HepG2 (cell line): ENCODE results near the gene KRTAP1-1. TPM values are rescaled to one million over a fixed set of nuclear protein-coding genes. Genes with fewer than 3 reads are reported as not detected.

Experiments
- ATAD3A ChIP-seq: sonication (generic); formaldehyde crosslinking; IDR thresholded peaks from 2 replicates; pipeline ENCODE4 v1.4.0; 2020; ENCODE audit warnings: missing genetic modification reagents
- CEBPG ChIP-seq: IDR thresholded peaks from 2 replicates; pipeline ENCODE4 v1.6.1; 2016
- CREB1 ChIP-seq, 2 experiments: fragments of 450-650 bp in 1 of 2; IDR thresholded peaks; 2 replicates each; pipeline ENCODE4 v1.6.1; 2016 to 2017; ENCODE audit warnings: control low read depth in 1 of 2, mild to moderate bottlenecking in 1 of 2, missing compliant biosample characterization in 1 of 2, missing genetic modification characterization in 1 of 2
- EP300 ChIP-seq, 3 experiments: sonication (generic) in 1 of 3; formaldehyde crosslinking in 1 of 3; IDR thresholded peaks; 2 replicates each; pipeline versions ENCODE4 v1.5.1 to v1.6.1; 2011 to 2020; ENCODE audit warnings: low read depth in 2 of 3, low read length in 2 of 3, borderline replicate concordance in 1 of 3, improper control_type of control experiment in 1 of 3, mild to moderate bottlenecking in 1 of 3, missing genetic modification reagents in 1 of 3, moderate library complexity in 1 of 3
- FOSL2 ChIP-seq: sonication (generic); formaldehyde crosslinking; IDR thresholded peaks from 2 replicates; pipeline ENCODE4 v1.4.0; 2020; ENCODE audit warnings: missing genetic modification reagents
- FOXO4 ChIP-seq: sonication (generic); formaldehyde crosslinking; conservative IDR thresholded peaks from 2 replicates; pipeline ENCODE4 v1.8.1; 2023; ENCODE audit warnings: missing genetic modification reagents
- FOXP4 ChIP-seq: sonication (generic); formaldehyde crosslinking; IDR thresholded peaks from 2 replicates; pipeline ENCODE4 v1.4.0; 2020; ENCODE audit warnings: missing genetic modification reagents
- HNF4A ChIP-seq: sonication (generic); formaldehyde crosslinking; IDR thresholded peaks from 2 replicates; pipeline ENCODE4 v1.4.0; 2020; ENCODE audit warnings: missing genetic modification reagents
- KLF15 ChIP-seq: sonication (generic); formaldehyde crosslinking; IDR thresholded peaks from 2 replicates; pipeline ENCODE4 v1.8.1; 2023; ENCODE audit warnings: borderline replicate concordance, mild to moderate bottlenecking, inconsistent platforms, missing genetic modification reagents, mixed read lengths
- NBN ChIP-seq: fragments of 450-650 bp; conservative IDR thresholded peaks from 2 replicates; pipeline ENCODE4 v1.6.1; 2017
- NCOA2 ChIP-seq: sonication (generic); formaldehyde crosslinking; IDR thresholded peaks from 2 replicates; pipeline ENCODE4 v1.8.0; 2022; ENCODE audit warnings: inconsistent platforms
- PRMT3 ChIP-seq: sonication (generic); formaldehyde crosslinking; IDR thresholded peaks from 2 replicates; pipeline ENCODE4 v1.8.1; 2022; ENCODE audit warnings: low read depth, mild to moderate bottlenecking, moderate library complexity, missing genetic modification reagents, borderline replicate concordance
- SNAI1 ChIP-seq: sonication (generic); formaldehyde crosslinking; IDR thresholded peaks from 2 replicates; pipeline ENCODE4 v1.5.0; 2020; ENCODE audit warnings: mild to moderate bottlenecking, missing genetic modification reagents, borderline replicate concordance
- SOX5 ChIP-seq: IDR thresholded peaks from 2 replicates; pipeline ENCODE4 v1.6.1; 2016; ENCODE audit warnings: borderline replicate concordance
- ZMYM2 ChIP-seq: sonication (generic); formaldehyde crosslinking; IDR thresholded peaks from 2 replicates; pipeline ENCODE4 v1.8.0; 2022; ENCODE audit warnings: mild to moderate bottlenecking, missing genetic modification reagents
- ZNF615 ChIP-seq: sonication (generic); formaldehyde crosslinking; IDR thresholded peaks from 2 replicates; pipeline ENCODE4 v1.5.0; 2020; ENCODE audit warnings: mild to moderate bottlenecking, missing genetic modification reagents, borderline replicate concordance
- ZNF710 ChIP-seq: sonication (generic); formaldehyde crosslinking; IDR thresholded peaks from 2 replicates; pipeline ENCODE4 v1.5.0; 2020; ENCODE audit warnings: mild to moderate bottlenecking, missing genetic modification reagents, borderline replicate concordance
- polyA plus RNA-seq, 8 experiments: library from polyadenylated mRNA; depleted of rRNA in 3 of 8; stranded (reverse) in 7 of 8; unstranded in 1 of 8; fragments of >200 nt; fragmentation: Illumina TruSeq in 4 of 8; extraction: Trizol in 4 of 8; gene quantifications; 2 replicates each; pipeline versions ENCODE4 v1.2.1 to v1.2.3, GENCODE V29; 2011 to 2016; ENCODE audit warnings: low read depth in 4 of 8, missing spikeins in 1 of 8, mixed read lengths in 1 of 8; ENCODE audit not compliant: insufficient read depth in 1 of 8
- total RNA-seq, 5 experiments: library from RNA; depleted of rRNA; stranded (reverse); fragments of >200 nt; fragmentation: Illumina TruSeq; extraction: Trizol; gene quantifications; 2 replicates each; pipeline ENCODE4 v1.2.3, GENCODE V29; 2016; ENCODE audit warnings: low read depth in 1 of 5
- TF ChIP-seq, protein P1 (sequence below): sonication (generic); formaldehyde crosslinking; IDR thresholded peaks from 2 replicates; pipeline ENCODE4 v1.4.0; 2020; ENCODE audit warnings: missing genetic modification reagents, borderline replicate concordance
- TF ChIP-seq, protein P2 (sequence below): IDR thresholded peaks from 2 replicates; pipeline ENCODE4 v1.4.0; 2020; ENCODE audit warnings: mild to moderate bottlenecking, missing genetic modification reagents

The KRTAP1-1 gene
- total and polyA plus RNA-seq, 2 of the 13 experiments (the other 11 are each of a cell fraction or from before 2014, with no cell fraction given), result not detected

GRCh38 chr17:41002814-41003213, 38.4 kb downstream of the KRTAP1-1 start (continued):
- no peak for TF ChIP-seq FOXO4 (CRISPR knock-in tag)
- 0 out of 2 replicates have a peak, but pooled peaks have one; percentile 34 for TF ChIP-seq CREB1 (IDR thresholded peaks at IDR 0.05)
- TF ChIP-seq CREB1 (CRISPR knock-in tag; IDR thresholded peaks at IDR 0.05), result no peak
- TF ChIP-seq, protein P1, sequence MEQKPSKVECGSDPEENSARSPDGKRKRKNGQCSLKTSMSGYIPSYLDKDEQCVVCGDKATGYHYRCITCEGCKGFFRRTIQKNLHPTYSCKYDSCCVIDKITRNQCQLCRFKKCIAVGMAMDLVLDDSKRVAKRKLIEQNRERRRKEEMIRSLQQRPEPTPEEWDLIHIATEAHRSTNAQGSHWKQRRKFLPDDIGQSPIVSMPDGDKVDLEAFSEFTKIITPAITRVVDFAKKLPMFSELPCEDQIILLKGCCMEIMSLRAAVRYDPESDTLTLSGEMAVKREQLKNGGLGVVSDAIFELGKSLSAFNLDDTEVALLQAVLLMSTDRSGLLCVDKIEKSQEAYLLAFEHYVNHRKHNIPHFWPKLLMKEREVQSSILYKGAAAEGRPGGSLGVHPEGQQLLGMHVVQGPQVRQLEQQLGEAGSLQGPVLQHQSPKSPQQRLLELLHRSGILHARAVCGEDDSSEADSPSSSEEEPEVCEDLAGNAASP (CRISPR knock-in tag), result peak; percentile 80; the same call in 1 of the 2 replicates
- TF ChIP-seq FOXP4 (CRISPR knock-in tag), result no peak
- peak; percentile 19; the same call in 1 of the 2 replicates for TF ChIP-seq SOX5 (CRISPR knock-in tag)
- TF ChIP-seq, protein P2, sequence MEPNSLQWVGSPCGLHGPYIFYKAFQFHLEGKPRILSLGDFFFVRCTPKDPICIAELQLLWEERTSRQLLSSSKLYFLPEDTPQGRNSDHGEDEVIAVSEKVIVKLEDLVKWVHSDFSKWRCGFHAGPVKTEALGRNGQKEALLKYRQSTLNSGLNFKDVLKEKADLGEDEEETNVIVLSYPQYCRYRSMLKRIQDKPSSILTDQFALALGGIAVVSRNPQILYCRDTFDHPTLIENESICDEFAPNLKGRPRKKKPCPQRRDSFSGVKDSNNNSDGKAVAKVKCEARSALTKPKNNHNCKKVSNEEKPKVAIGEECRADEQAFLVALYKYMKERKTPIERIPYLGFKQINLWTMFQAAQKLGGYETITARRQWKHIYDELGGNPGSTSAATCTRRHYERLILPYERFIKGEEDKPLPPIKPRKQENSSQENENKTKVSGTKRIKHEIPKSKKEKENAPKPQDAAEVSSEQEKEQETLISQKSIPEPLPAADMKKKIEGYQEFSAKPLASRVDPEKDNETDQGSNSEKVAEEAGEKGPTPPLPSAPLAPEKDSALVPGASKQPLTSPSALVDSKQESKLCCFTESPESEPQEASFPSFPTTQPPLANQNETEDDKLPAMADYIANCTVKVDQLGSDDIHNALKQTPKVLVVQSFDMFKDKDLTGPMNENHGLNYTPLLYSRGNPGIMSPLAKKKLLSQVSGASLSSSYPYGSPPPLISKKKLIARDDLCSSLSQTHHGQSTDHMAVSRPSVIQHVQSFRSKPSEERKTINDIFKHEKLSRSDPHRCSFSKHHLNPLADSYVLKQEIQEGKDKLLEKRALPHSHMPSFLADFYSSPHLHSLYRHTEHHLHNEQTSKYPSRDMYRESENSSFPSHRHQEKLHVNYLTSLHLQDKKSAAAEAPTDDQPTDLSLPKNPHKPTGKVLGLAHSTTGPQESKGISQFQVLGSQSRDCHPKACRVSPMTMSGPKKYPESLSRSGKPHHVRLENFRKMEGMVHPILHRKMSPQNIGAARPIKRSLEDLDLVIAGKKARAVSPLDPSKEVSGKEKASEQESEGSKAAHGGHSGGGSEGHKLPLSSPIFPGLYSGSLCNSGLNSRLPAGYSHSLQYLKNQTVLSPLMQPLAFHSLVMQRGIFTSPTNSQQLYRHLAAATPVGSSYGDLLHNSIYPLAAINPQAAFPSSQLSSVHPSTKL (CRISPR knock-in tag), result peak; percentile 46; the same call in 1 of the 2 replicates
- TF ChIP-seq CEBPG (CRISPR knock-in tag), result 0 out of 2 replicates have a peak, but pooled peaks have one; percentile 15
- no peak for TF ChIP-seq KLF15 (CRISPR knock-in tag)
- TF ChIP-seq EP300 (IDR thresholded peaks at IDR 0.05; ENCODE audit: low read depth in 2 of 2, low read length in 2 of 2), result peak in 1 of 2 experiments; percentile 51; a peak in 1 of 4 replicates
- no peak for TF ChIP-seq EP300 (CRISPR knock-in tag; IDR thresholded peaks at IDR 0.05; ENCODE audit: borderline replicate concordance)
- TF ChIP-seq SNAI1, result no peak
- TF ChIP-seq NBN, result no peak
- TF ChIP-seq PRMT3 (CRISPR knock-in tag), result no peak
- TF ChIP-seq ZNF615 (CRISPR knock-in tag), result no peak
- TF ChIP-seq ZMYM2 (CRISPR knock-in tag), result no peak
- peak; percentile 50; the same call in 1 of the 2 replicates for TF ChIP-seq NCOA2 (CRISPR knock-in tag)
- TF ChIP-seq FOSL2, result no peak
- TF ChIP-seq ZNF710 (CRISPR knock-in tag), result no peak
- TF ChIP-seq HNF4A (CRISPR knock-in tag), result peak; percentile 28; the same call in 1 of the 2 replicates
- TF ChIP-seq ATAD3A, result no peak
